Activated T-cell treated with anti-CD3 and anti-CD28 coated beads for 4 hours (primary cell): ENCODE measurements around the gene LYZL2.

ENCODE experiments used
- DNase-seq: peaks from one replicate; pipeline ENCODE4 v3.0.0-alpha.2; 2020

The LYZL2 gene

GRCh38 chr10:30589441-30589840, 40.1 kb downstream of the LYZL2 start:
- DNase-seq = no peak

DNA sequence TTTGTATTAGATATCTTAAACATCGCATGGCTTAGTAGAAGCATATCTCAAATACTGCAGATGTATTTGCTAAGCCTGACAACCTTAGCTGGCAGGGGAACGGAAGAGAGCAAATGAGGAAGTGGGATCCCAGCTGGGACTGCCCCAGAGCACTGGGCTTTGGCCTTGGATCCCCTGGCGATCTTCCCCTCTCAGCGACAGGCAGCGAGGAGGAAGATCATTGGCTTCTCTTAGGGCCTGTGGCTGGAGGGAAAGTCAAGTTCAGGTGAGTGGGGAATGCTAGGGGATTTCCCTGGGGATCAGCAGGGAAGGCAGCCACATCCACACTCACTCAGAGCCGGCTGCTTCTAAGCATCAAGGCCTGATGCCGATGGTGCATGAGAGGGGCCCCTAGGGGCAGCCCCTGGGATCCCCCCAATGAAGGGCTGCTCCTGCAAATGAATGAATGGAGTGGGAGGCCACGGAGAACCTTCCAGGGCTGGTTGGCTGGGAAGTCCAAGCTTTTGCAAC, 42.0 kb downstream of the LYZL2 start:
- DNase-seq = no peak

GRCh38 chr10:30586828-30587227, 42.7 kb downstream of the LYZL2 start:
- DNase-seq = no peak

DNA sequence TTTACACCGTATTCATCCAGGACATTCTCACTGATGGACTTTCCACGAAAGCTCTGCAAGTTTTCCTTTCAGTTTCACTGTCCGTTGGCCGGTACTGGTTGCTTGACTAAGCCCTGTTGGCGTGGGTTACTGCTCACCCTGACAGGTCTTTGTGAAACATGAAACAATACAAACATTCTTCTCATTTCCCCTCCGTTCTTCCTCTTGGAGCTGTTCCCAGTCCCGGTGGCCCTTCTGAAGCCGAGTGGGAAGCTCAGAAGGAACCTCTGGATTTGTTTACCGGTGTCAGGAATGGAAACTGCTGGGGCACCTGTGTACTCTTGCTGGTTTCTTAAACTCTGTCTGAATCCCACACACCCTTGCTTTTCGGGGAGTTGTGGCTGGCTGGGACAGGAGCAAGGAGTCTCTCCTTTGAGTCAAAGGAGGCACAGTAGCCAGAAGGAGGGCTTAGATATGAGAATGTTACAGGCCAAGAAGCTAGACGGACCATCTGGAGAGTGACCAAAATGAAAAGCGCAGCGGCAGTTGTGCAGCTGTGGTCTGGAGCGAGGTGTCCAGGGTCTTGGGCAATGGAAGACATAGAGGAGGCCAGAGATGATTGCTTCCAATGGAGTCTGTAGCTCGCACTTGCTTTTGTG, 45.7 kb downstream of the LYZL2 start:
- no peak for DNase-seq

GRCh38 chr10:30581779-30582380, 47.7 kb downstream of the LYZL2 start:
- DNase-seq = no peak

GRCh38 chr10:30580676-30581075, 48.9 kb downstream of the LYZL2 start:
- no peak for DNase-seq

GRCh38 chr10:30580241-30580640, 49.3 kb downstream of the LYZL2 start:
- DNase-seq = no peak

DNA sequence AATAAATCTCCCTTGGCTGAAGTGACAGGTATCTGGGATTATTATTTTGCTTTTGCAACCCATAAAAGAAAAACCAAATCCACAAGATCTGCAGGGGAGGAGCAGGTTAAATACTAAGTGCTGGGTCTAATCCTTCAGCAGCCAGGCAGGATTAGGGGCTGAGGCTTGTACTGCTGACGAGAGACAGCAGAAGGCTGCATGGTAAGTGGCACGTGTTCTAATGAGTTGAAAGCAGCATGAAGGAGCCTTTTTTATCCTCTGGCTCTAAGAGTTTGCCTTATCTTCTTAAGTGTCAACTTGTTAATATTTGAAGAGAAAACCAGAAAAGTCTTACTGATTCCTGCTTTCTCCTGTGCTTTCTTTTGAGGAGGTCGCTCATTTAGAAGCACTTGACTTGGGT, 50.0 kb downstream of the LYZL2 start:
- DNase-seq = no peak

GRCh38 chr10:30577048-30577447, 52.5 kb downstream of the LYZL2 start:
- no peak for DNase-seq

GRCh38 chr10:30576641-30577040, 52.9 kb downstream of the LYZL2 start:
- DNase-seq = no peak

DNA sequence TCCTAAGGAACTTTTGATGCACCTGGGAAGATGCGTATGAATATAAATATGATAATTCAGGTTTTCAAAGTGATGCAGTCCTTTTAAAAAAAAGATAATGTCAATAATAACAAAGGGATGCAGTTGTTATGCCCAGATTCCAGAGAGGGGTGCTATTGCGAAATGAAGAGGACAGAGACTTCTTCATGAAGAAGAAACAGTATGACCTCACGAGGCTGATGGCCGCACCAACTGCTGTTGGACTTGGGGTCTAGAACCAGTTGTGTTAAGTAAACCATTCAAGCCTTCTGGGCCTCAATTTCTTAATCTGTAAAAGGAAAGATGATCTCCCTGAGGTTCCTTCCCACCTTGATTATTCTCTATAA, 55.1 kb downstream of the LYZL2 start:
- DNase-seq = no peak

GRCh38 chr10:30573721-30574431, 55.7 kb downstream of the LYZL2 start:
- DNase-seq = no peak

DNA sequence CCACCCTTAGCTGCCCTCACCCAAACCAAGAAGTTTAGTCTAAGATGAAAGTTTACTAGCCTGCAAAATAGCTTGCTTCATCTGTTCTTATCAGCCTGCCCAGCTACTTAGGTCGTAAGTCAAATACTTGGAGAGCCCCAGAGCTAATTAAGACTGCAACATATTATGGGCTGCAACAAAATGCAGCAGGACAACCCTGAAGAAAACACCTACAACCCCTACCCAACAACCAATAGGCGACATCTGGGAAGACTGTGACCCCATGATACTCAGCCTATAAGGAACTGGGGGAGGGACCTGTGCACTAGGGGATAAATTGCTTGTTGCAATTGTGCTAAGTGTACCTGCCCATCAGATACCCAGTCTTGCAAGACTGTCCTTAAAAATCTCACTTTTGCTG, 64.1 kb downstream of the LYZL2 start:
- DNase-seq = no peak

- DNase-seq = no peak
Observed at GRCh38 chr10:30562787-30563186, 66.8 kb downstream of the LYZL2 start.
